SK-N-SH treated with all-trans-retinoic acid at 6 μM for 48 hours (cell line): ENCODE results near the gene ARHGAP45.

Experiments
- BACH2 ChIP-seq: fragments of 250-450 bp; sonication (Bioruptor Pico); IDR thresholded peaks from 2 replicates; pipeline ENCODE4 v1.9.0; 2021; ENCODE audit warnings: mild to moderate bottlenecking, borderline replicate concordance
- TSHZ2 ChIP-seq: fragments of 250-450 bp; sonication (Bioruptor Pico); IDR thresholded peaks from 2 replicates; pipeline ENCODE4 v1.5.0; 2020; ENCODE audit warnings: mild to moderate bottlenecking, moderate library complexity
- ZFP3 ChIP-seq: fragments of 250-450 bp; sonication (Bioruptor Pico); IDR thresholded peaks from 2 replicates; pipeline ENCODE4 v1.5.0; 2020; ENCODE audit warnings: mild to moderate bottlenecking, moderate library complexity
- ZNF565 ChIP-seq: fragments of 450-650 bp; formaldehyde crosslinking; conservative IDR thresholded peaks from 2 replicates; pipeline ENCODE4 v1.5.0; 2020; ENCODE audit warnings: low read depth, mild to moderate bottlenecking, moderate library complexity
- ZNF8 ChIP-seq: fragments of 450-650 bp; formaldehyde crosslinking; IDR thresholded peaks from 2 replicates; pipeline ENCODE4 v1.5.0; 2020; ENCODE audit warnings: mild to moderate bottlenecking, moderate library complexity

GRCh38 chr19:1063909-1064660 lies 2.9 kb upstream of the ARHGAP45 start:
- TF ChIP-seq TSHZ2 (no peak), ZFP3 (CRISPR knock-in tag) (no peak), ZNF8 (CRISPR knock-in tag) (no peak), BACH2 (CRISPR knock-in tag) (no peak), ZNF565 (CRISPR knock-in tag) (no peak)
